IMR-90 (cell line): ENCODE results near the gene MGAT5. TPM values are rescaled to one million over a fixed set of nuclear protein-coding genes. Genes with fewer than 3 reads are reported as not detected.

Experiments used
- ATAC-seq: fragments of 200-7000 bp; cut with Tn5 transposase; 2 replicates; pipeline ENCODE4 v1.9.1; 2020; ENCODE audit warnings: low read depth, mild to moderate bottlenecking, moderate library complexity
- BruUV-seq: library from RNA; stranded (reverse); fragments of 400-500 nt; replicated peaks from 2 replicates; lab custom pipeline; 2021; lab: Mats Ljungman, UMichigan
- CTCF ChIA-PET: fragments of 300-600 bp; formaldehyde crosslinking; extraction: SDS; loops from one replicate; lab custom pipeline; 2021; ENCODE audit warnings: antibody characterized with exemption; lab: Yijun Ruan, JAX
- POLR2A ChIA-PET: fragments of 300-600 bp; sonication (Branson Sonifier 250); formaldehyde crosslinking; loops from one replicate; lab custom pipeline; 2022; ENCODE audit warnings: antibody characterized with exemption; ENCODE audit not compliant: unreplicated experiment; lab: Charles Lee
- DNase-seq: peaks from one replicate; pipeline ENCODE4 v3.0.0; 2013
- H2AFZ ChIP-seq: replicated peaks from 2 replicates; pipeline ENCODE3; 2013; ENCODE audit warnings: low read length, mild to moderate bottlenecking; ENCODE audit not compliant: poor library complexity
- H2AK5ac ChIP-seq: 2 replicates; pipeline ENCODE4 v1.6.1; 2013; ENCODE audit warnings: low read depth, low read length, inconsistent platforms
- H2AK9ac ChIP-seq: replicated peaks from 2 replicates; pipeline ENCODE3; 2013; ENCODE audit warnings: mild to moderate bottlenecking, low read depth, low read length, moderate library complexity; ENCODE audit not compliant: poor library complexity
- H2BK120ac ChIP-seq: 2 replicates; pipeline ENCODE4 v1.6.1; 2013; ENCODE audit warnings: low read depth, low read length, inconsistent platforms
- H2BK15ac ChIP-seq: 3 replicates; pipeline ENCODE4 v1.6.1; 2013; ENCODE audit warnings: low read depth, low read length, inconsistent platforms
- H2BK20ac ChIP-seq: 2 replicates; pipeline ENCODE4 v1.6.1; 2013; ENCODE audit warnings: low read depth, mild to moderate bottlenecking, inconsistent platforms, low read length, moderate library complexity
- H2BK5ac ChIP-seq: 2 replicates; pipeline ENCODE4 v1.6.1; 2013; ENCODE audit warnings: mild to moderate bottlenecking, low read depth, low read length, inconsistent platforms; ENCODE audit not compliant: poor library complexity, severe bottlenecking
- H3K14ac ChIP-seq: replicated peaks from 2 replicates; pipeline ENCODE4 v1.6.1; 2013; ENCODE audit warnings: low read depth, low read length, inconsistent platforms
- H3K18ac ChIP-seq: 2 replicates; pipeline ENCODE4 v1.6.1; 2013; ENCODE audit warnings: low read depth, low read length, control low read depth
- H3K23ac ChIP-seq: 2 replicates; pipeline ENCODE4 v1.6.1; 2013; ENCODE audit warnings: low read depth, low read length, inconsistent platforms
- H3K27ac ChIP-seq: 2 replicates; pipeline ENCODE4 v1.5.1; 2013; ENCODE audit warnings: mild to moderate bottlenecking, control low read depth, low read length; ENCODE audit not compliant: insufficient read depth
- H3K27me3 ChIP-seq: 2 replicates; pipeline ENCODE4 v1.6.1; 2013; ENCODE audit warnings: low read length; ENCODE audit not compliant: control insufficient read depth, insufficient read depth
- H3K36me3 ChIP-seq: 2 replicates; pipeline ENCODE4 v1.6.1; 2013; ENCODE audit warnings: low read length, mixed read lengths; ENCODE audit not compliant: control insufficient read depth, insufficient read depth
- H3K4ac ChIP-seq: 2 replicates; pipeline ENCODE4 v1.6.1; 2013; ENCODE audit warnings: low read depth, low read length, inconsistent platforms
- H3K4me1 ChIP-seq: 2 replicates; pipeline ENCODE4 v1.6.1; 2013; ENCODE audit warnings: low read length, mixed read lengths; ENCODE audit not compliant: control insufficient read depth, insufficient read depth
- H3K4me2 ChIP-seq: 2 replicates; pipeline ENCODE4 v1.6.1; 2013; ENCODE audit warnings: low read depth, mild to moderate bottlenecking, control low read depth, low read length, moderate library complexity
- H3K4me3 ChIP-seq: 2 replicates; pipeline ENCODE4 v1.5.1; 2013; ENCODE audit warnings: low read depth, mild to moderate bottlenecking, control low read depth, low read length, moderate library complexity; ENCODE audit not compliant: insufficient read depth
- H3K56ac ChIP-seq: 2 replicates; pipeline ENCODE4 v1.6.1; 2013; ENCODE audit warnings: low read length, inconsistent platforms; ENCODE audit not compliant: insufficient read depth; ENCODE audit errors: extremely low read depth
- H3K79me1 ChIP-seq, 2 experiments: 2 replicates each; pipeline ENCODE4 v1.6.1; 2013; ENCODE audit warnings: low read length in 2 of 2, inconsistent platforms in 1 of 2, low read depth in 1 of 2
- H3K9ac ChIP-seq: 2 replicates; pipeline ENCODE4 v1.6.1; 2013; ENCODE audit warnings: low read depth, low read length, control low read depth
- H3K9me1 ChIP-seq: 2 replicates; pipeline ENCODE4 v1.6.1; 2013; ENCODE audit warnings: low read length, inconsistent platforms; ENCODE audit not compliant: insufficient read depth
- H3K9me3 ChIP-seq: 2 replicates; pipeline ENCODE4 v1.6.1; 2013; ENCODE audit warnings: low read length; ENCODE audit not compliant: control insufficient read depth, insufficient read depth
- H4K20me1 ChIP-seq: 2 replicates; pipeline ENCODE4 v1.6.1; 2013; ENCODE audit warnings: low read length, inconsistent platforms; ENCODE audit not compliant: insufficient read depth
- H4K5ac ChIP-seq: 2 replicates; pipeline ENCODE4 v1.6.1; 2013; ENCODE audit warnings: mild to moderate bottlenecking, low read depth, low read length, control low read depth
- H4K8ac ChIP-seq, 2 experiments: 2 replicates each; pipeline ENCODE4 v1.6.1; 2013; ENCODE audit warnings: low read depth in 2 of 2, low read length in 2 of 2, control low read depth in 1 of 2, inconsistent platforms in 1 of 2
- H4K91ac ChIP-seq: 2 replicates; pipeline ENCODE4 v1.6.1; 2013; ENCODE audit warnings: low read depth, low read length, inconsistent platforms; ENCODE audit not compliant: insufficient read depth
- FOS ChIP-seq: fragments of 150-350 bp; IDR thresholded peaks from 2 replicates; pipeline ENCODE4 v1.6.1; 2016; ENCODE audit warnings: low read depth, low read length
- MAFK ChIP-seq: IDR thresholded peaks from 2 replicates; pipeline ENCODE4 v1.6.1; 2012; ENCODE audit warnings: low read depth, low read length, improper control_type of control experiment
- WGBS, 2 experiments: methylation state at CpG; one replicate each; pipeline versions ENCODE4 v1.1.5 to v1.1.7; 2013; ENCODE audit warnings: missing lambda C conversion rate in 2 of 2; ENCODE audit not compliant: insufficient read length in 1 of 2; ENCODE audit errors: extremely low coverage in 2 of 2; 5-methylcytosine and 5-hydroxymethylcytosine counted together
- dilution Hi-C: fragments of 300-500 bp; cut with HindIII; formaldehyde crosslinking; loops from one replicate; pipeline ENCODE4 v1.14.3; 2018; ENCODE audit warnings: low sequenced_read_pairs; ENCODE audit not compliant: unreplicated experiment
- in situ Hi-C: fragments of 300-500 bp; cut with MboI; formaldehyde crosslinking; loops from 3 replicates; pipeline ENCODE4 v1.14.3; 2019; ENCODE audit warnings: low sequenced_read_pairs, inconsistent platforms, mixed read lengths
- intact Hi-C: fragments of 100-400 bp; cut with micrococcal nuclease; formaldehyde crosslinking; loops from 2 replicates; pipeline ENCODE4 v1.10.0; 2022
- polyA plus RNA-seq, 3 experiments: library from polyadenylated mRNA; depleted of rRNA; stranded (reverse); fragments of >200 nt; gene quantifications; 2 replicates each; pipeline ENCODE4 v1.2.3, GENCODE V29; 2012; ENCODE audit warnings: low replicate concordance in 1 of 3
- total RNA-seq: library from RNA; depleted of rRNA; stranded (reverse); fragments of >200 nt; gene quantifications from 2 replicates; pipeline ENCODE4 v1.2.3, GENCODE V29; 2012

Gene MGAT5
- total and polyA plus RNA-seq, 2 of the 4 experiments (the other 2 are of a cell fraction), result 22.9 to 59.9 TPM

GRCh38 chr2:134431838-134432434 is 178.1 kb downstream of the MGAT5 start:
- peak overlapping the region; percentile 74 for H3K14ac ChIP-seq
- peaks cover 50% of the 10 kb centered on the region for H3K36me3 ChIP-seq
- no peak overlapping the region for H2AFZ ChIP-seq
- no peak overlapping the region for H2AK9ac ChIP-seq
- H4K8ac ChIP-seq, result peak overlapping the region; percentile 18 to 71
- ATAC-seq (peak; percentile 80), DNase-seq (peak; percentile 65)
- TF ChIP-seq FOS (peak; percentile 35; the same call in 1 of the 2 replicates), MAFK (no peak)
- H3K4me2 ChIP-seq, result peak overlapping the region; percentile 52; the same call in 1 of the 2 replicates
- H2BK5ac ChIP-seq, result peak overlapping the region; percentile 50
- dilution Hi-C loops (no loop called here), in situ Hi-C loops (no loop called here), intact Hi-C loops (no loop called here)
- H3K56ac ChIP-seq, result no peak overlapping the region
- peaks cover 21% of the 10 kb centered on the region for H3K9me1 ChIP-seq
- no CpG with 5 or more reads among the region's 2 CpGs for WGBS, 2 experiments
- peak overlapping the region; percentile 45; the same call in 1 of the 3 replicates for H2BK15ac ChIP-seq
- H2BK120ac ChIP-seq, result peak overlapping the region; percentile 81
- no peak overlapping the region for H4K5ac ChIP-seq
- peak overlapping the region; percentile 35 for H4K91ac ChIP-seq
- peak overlapping the region; percentile 25; the same call in 1 of the 2 replicates for H2AK5ac ChIP-seq
- H3K4ac ChIP-seq, result peak overlapping the region; percentile 76
- H4K20me1 ChIP-seq, result no peaks in the 10 kb centered on the region
- no peaks in the 10 kb centered on the region for H3K9me3 ChIP-seq
- peak overlapping the region; percentile 37; the same call in 1 of the 2 replicates for H3K23ac ChIP-seq
- ChIA-PET POLR2A (no interaction called here), CTCF (interaction anchor here (0.6 to 3.1 kb wide), 2 partner anchors 19 to 27 kb away, joined by 3 to 11 read pairs; no protein-coding TSS in a partner anchor)
- peaks cover 17% of the 10 kb centered on the region for H3K4me1 ChIP-seq
- H3K4me3 ChIP-seq, result no peak overlapping the region
- H3K79me1 ChIP-seq, result peaks cover 0 to 34% of the 10 kb centered on the region in 2 experiments; a peak in 2 of 4 replicates
- peak overlapping the region; percentile 41; the same call in 1 of the 2 replicates for H3K27ac ChIP-seq
- no peak overlapping the region for H3K9ac ChIP-seq
- H2BK20ac ChIP-seq, result peak overlapping the region; percentile 86; the same call in 1 of the 2 replicates
- peak overlapping the region; percentile 48; the same call in 1 of the 2 replicates for H3K18ac ChIP-seq
- no TSS peak for BruUV-seq
- no peaks in the 10 kb centered on the region for H3K27me3 ChIP-seq
